ENCODE measurements around the gene CARD18. TPM values are rescaled to one million over a fixed set of nuclear protein-coding genes. Genes with fewer than 3 reads are reported as not detected.

Gene CARD18, protein sequence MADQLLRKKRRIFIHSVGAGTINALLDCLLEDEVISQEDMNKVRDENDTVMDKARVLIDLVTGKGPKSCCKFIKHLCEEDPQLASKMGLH
- total RNA-seq: not detected in 2 replicates

DNA sequence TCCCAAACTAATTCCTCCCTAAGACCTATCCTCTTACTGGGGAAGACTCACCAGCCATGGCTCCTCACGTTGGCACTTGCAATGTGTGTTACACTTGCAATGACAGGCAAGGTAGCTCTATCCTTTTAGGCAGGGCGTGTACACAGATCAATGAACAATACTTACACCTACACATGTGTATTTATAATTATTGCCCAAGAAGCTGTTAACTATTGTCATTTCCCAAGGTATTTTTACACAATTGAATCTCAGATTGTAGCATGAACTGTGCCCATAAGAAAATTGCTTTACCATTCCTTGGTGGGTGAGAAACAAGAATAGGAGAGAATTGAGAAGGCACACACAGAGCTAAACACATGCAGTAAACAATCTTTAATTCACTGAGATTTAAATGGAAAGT, at the start of gene CARD18:
Gene CARD18, minus strand, starts transcription at position 101 of the 400 bp plus-strand sequence. Its CDS starts 43 bp downstream, at position 58.
- intact Hi-C loops (cut with micrococcal nuclease): no loop called here

DNA sequence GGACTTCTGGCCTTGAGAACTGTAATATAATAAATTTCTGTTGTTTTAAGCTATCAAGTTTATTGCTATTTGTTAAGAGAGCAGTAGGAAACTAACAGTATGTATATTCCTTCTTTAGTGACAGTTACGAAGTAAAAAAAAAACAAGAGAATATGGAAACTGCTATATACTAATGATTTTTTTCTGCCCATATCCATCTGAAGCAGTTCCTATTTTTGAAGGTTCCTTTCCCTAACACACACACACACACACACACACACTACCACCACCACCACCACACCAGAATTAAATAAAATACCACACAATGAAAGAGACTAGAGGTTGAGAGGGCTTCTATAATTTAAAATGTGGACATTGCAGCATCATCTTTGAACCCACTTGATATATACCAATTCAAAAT, 44.4 kb upstream of the CARD18 start:
- intact Hi-C loops (cut with micrococcal nuclease): no loop called here

DNA sequence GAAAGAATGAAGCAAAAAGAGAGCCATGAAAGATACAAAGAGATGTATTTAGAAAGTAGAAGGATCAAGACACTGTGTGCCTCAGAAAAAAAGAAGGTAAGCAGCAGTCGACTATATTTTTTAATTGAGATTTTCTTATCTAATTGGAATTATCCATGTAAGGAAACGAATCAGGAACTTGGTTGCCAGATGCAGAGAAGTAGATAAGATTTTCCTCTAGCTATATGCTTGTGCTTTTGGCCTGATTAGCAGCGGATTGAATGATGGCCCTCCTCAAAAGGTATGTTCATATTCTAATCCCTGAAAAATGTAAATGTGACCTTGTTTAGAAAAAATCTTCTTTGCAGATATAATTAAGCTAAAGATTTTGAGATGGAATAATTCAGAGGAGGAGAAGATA, 43.9 kb upstream of the CARD18 start:
- intact Hi-C loops (cut with micrococcal nuclease): no loop called here

DNA sequence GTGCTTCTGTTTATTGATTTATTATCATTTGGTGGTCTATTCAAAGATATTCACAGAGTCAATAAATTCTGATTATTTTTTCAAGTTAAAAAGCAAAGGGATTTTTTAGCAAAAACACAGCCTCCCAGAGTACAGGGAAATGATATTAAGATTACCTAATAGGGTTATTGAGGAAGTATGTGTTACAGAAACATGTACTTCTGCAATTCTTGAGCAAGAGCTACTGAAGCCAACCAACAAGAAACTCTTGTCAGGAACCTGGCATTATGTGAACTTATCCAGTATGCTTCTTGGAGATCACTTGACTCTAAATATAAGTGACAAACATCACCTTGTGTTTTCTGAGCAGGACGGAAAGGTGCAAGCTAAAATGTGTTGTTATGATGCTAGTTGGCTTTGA, 42.0 kb upstream of the CARD18 start:
- intact Hi-C loops (cut with micrococcal nuclease): no loop called here

DNA sequence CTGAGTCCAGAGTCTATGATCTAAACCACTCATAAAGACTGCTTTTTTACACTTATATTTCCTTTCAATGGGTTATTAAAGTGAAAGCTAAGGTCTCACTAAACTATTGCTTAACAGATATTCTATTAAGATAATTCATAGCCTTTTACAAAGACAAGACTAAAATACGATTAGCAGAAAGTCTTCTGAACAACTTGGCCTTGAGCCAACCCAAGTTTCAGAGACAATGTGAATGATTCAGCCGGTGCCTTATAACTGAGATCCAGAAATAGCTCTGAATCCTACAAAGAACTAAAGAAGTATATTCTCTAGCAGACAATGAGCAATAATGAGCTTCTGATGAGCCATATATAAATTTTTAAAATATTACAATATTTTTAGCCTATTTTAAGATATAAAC, 41.5 kb upstream of the CARD18 start:
- intact Hi-C loops (cut with micrococcal nuclease): no loop called here

DNA sequence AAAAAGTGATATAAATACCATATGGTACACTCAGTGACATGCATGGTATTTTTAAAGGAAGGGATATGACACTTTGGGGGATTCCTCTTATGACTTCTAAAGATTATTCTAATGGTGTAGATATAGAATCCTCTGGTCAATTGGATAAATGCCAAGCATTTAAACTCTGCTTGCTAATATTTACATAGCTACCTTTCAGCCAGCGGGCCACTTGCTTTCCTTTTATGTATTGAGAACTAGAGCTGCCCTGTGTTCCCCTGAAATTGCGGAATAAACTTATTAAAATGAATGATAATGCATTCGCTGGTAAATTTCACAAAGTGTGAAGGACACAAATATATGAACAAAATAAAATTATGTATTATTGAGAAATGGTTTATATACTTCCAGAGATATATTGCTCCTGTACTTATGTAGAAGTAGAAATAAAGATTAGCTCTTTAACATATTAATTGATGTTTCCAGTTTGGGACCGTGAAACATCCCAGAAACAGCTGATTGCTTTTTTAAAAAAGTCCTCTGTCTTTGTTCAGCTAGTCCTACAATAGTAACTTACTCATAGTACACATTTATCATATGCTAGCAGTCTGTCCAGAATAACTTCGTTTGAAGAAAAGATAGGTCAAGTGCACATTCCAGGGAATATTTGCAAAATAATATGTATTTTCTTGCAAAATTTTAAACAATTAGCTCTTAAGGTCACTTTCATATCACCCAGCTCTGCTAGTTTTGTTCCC, 40.1 kb upstream of the CARD18 start:
- intact Hi-C loops (cut with micrococcal nuclease): no loop called here

DNA sequence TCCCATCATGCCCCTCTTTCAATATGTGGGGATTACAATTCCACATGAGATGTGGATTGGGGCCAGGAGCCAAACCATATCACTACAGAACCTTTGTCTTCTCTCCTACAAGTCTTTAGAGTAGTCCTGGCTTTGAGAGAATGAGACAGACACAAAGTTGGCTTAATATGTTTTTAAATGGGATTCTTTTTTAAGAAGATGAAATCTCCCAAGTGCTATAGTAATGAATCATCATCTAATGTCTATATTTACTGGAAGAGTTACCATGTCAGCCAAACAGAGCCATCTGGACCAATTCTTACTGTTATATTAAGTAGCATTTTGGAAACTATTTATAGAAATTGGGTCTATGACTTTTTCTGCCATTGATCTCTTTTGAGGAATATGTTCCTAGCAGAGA, 38.1 kb upstream of the CARD18 start:
- intact Hi-C loops (cut with micrococcal nuclease): no loop called here

DNA sequence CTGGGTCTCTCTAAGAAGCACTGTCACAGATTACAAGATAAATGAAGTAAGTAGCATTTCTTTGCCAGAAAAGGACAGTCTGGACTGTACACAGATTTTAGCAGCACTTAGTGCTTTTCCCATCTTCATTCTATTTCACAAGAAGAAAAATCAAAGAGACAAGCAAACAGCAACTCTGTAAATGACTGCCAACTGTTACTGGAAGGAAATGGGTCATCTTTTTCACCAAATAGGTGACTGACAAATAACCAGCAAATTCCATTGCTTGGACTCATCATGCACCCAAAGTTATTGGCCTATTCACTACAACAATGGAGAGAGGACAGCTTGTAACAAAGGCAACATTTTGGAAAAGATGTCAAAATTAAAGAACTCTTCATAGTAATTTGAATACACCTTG, 28.9 kb upstream of the CARD18 start:
- intact Hi-C loops (cut with micrococcal nuclease): no loop called here

DNA sequence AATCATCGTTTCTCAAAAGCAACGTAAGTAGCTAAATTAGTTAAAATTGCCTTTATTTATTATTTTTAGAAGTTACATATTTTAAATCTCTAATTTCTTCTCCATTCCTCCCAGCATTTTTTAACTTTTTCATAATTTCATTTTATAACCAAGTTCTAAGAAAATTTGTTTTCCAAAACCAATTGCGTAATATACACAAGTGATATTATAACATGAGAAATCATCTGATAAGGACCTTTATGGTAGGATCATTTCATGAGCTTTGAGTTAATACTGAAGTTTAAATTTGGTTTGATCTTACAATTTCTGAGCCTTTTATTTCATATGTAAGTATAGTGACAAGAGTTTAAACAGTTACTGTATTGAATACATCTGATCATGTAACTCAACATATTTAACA, 27.7 kb upstream of the CARD18 start:
- intact Hi-C loops (cut with micrococcal nuclease): no loop called here

DNA sequence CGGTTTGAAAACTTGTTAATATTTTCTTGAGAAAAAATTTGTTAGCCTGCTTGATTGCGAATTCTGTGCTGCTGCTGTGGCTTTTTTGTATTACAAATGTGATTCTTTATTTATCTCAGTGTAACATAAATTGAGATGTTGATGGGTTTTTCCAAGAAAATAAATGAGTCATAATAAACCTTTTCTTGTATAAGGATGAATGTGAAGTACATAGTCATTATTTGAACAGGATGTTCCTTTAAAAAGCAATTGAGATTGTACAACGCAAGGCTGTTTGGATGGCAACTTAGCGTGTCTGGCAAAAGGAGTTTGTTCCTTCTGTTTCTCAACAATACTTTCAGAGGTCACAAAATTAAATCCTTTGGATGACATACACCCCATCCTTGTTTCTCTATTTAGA, 24.6 kb upstream of the CARD18 start:
- intact Hi-C loops (cut with micrococcal nuclease): no loop called here

DNA sequence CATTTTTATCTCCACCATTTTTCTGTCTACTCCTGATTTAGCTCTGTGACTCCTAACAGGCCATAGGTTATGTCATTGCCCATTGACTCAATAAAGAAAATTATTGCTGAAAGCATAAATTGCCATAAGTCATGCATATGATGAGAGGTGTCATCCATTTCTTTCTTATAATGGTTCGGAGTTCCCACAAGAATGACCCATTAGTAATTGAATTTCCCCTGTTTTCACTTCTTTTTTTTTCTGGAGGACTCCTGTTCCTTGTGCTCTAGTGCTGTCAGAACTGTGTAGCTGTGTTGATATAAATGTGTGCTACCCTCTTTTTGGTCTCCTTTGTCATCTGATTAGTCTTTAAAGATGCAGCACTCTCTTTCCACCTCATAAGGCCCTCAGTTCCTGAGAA, 22.9 kb upstream of the CARD18 start:
- intact Hi-C loops (cut with micrococcal nuclease): no loop called here

DNA sequence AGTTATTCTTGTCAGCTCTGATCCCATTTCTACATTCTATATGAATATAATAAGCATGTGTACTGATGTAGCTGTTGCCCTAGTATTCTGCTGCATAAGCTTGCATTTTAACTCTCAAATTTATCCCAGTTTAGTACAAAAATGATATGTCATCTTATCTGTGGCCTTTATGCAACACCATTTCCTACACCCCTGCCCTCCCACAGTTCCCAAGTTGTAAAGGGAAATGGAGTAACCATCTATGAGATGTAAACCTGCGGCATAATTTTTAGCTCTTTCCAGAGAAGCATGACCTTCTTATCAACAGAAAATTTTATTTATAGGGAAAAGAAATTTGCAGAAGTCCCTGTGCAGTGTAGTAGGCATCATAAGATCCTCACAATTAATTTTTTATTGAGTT, 18.9 kb upstream of the CARD18 start:
- intact Hi-C loops (cut with micrococcal nuclease): no loop called here

DNA sequence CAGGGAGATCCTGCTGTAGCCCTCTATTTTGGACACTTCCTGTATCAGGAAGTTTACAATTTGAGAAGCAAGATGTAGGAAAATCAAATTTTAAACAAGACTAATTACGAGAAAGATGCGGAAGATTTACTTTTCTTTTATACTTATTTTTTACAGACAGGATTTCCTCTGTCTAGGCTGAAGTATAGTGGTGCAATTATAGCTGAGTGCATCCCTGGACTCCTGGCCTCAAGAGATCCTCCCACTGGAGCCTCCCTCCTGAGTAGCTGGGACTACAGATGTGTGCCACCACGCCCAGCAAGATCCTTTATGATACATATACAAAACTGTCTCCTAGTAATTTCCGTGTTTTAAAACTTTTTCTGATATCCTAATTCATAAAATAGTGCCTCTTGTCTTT, 17.2 kb upstream of the CARD18 start:
- intact Hi-C loops (cut with micrococcal nuclease): no loop called here

DNA sequence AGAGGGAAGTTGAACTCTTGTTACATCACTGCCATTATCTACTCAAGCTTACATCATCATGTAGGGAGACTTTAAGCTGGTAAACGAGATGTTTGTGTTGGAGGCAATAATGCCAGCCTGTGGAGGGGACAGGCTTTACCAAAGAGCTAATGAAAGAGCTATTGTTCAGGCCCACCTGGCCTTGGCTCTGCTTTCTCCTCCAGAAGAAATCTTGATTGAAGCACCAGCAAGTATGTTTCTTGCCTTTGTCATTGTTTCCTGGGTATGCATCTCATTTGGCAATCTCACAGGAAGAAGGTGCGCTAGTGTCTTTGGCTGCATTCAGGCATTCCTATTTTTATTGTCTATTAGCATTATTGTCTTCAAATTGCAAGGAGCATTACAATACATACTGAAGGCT, 16.7 kb upstream of the CARD18 start:
- intact Hi-C loops (cut with micrococcal nuclease): no loop called here

DNA sequence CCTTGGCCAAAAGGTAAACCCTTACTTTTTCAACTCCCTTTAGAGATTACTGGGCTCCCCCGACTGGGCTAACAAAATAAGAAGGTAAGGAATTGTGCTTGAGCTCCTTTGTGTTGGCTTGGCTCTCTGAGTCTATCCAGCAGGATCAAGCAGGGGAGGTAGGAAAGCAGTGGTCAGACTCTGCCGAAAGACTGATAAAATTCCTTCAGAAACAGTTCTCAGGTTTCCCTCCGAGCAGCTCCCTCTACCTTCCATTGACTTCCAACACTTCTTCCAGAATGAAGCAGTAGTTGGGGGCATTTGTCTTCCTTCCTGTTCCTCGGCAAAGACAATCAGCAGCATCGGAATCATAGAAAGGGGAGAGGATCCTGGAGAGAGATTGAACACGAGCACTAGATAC, 16.1 kb upstream of the CARD18 start:
- intact Hi-C loops (cut with micrococcal nuclease): no loop called here

DNA sequence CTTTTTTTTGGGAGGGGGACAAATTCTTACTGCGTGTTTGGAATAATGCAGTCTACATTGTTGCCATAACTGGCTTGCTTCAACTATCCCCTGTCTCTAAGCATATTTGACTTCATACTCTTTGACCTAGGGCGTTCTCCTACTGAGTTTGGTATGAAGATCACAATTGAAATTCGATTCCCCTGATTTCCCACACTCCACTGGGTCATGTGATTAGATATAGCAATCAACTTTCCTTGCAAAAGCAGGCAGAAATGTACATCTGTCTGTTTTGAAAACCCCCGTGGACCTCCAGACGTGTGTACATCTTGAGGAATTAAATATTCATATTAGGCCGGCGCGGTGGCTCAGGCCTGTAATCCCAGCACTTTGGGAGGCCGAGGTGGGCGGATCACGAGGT, 13.8 kb upstream of the CARD18 start:
- intact Hi-C loops (cut with micrococcal nuclease): no loop called here

DNA sequence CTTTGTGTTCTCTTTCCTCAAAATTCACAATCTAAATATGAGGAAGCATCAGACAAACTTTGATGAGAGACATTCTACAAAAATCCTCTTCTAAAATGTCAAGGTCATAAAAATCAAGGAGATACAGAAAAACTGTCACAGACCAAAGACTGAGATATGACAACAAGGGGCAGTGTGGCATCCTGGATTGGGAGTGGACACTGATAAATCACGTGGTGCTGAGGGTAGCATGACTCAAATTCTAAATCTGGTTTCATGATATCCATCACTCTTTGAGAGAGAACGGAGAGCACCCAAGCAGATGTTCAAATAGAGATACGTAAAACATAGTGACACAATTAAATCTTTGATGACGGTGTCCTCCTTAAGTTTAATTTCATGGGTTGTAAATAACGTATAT, 13.0 kb upstream of the CARD18 start:
- intact Hi-C loops (cut with micrococcal nuclease): no loop called here

DNA sequence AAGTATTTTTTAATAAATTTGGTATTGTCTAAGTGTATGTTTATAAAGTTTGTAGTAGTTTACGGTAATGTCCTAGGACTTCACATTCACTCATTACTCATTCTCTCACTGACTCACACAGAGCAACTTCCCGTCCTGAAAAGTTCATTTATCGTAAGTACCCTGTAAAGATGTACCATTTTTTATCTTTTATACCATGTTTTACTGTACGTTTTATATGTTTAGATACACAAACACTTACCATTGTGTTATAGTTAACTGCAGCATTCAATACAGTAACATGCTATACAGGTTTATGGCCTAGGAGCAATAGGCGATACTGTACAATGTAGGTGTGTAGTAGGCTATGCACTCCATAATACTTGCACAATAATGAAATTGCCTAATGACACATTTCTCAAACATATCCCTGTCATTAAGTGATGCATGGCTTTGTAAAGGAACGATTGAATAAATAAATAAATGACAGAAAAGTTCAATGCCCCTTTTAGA, 12.5 kb upstream of the CARD18 start:
- intact Hi-C loops (cut with micrococcal nuclease): no loop called here

DNA sequence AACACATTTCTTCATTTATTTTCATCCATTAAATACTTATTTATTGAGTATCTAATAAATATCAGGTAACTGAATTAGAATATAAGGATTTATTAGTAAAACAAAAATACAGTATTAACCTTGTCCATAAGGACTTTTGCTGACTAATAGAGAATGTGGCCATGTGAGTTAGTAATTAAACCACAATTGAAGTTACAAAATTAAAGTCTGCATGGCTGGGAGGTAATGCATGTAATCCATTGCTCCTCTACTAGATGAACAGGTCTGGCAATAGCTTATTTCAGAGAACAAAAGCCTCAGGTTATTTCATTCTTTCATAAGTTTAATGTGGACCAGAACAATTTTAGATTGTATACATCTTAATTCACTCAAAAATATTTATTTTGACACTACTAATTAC, 9.9 kb upstream of the CARD18 start:
- intact Hi-C loops (cut with micrococcal nuclease): no loop called here

DNA sequence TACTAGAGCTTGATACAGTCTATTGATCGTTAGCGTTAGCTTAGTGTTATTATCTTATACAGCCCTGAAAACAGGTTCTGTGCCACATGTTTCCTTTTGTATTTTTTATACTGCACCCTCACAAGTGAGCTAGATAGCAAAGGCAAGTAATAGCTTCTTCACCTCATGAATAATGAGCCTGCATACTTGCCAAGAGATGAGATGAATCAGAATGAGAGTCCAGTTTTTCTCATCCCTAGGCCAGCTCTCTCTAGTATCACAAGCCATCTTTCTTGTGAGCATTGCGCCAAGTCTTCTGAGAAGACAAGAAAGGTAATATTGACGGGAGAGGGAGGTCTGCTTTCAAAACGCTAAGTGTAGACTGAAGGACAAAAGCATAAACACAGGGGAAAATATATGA, 8.7 kb upstream of the CARD18 start:
- intact Hi-C loops (cut with micrococcal nuclease): no loop called here

DNA sequence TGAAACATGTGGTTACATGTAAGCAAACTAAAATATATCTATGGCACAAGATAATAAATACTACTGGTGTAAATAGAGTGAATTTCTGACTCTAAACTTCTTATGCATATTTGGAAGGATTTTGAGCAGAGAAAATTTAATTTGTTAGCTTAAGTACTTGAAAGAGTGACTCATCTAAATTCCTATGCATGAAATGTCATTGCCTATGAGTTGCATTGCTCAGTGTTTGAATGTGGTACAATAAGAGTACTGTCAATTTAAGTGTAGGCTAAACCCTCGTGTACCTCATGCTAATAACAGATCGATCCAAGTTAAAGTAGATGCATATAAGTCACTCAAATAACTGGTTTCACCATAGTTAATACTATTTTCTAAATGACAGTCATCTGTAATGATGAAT, 5.3 kb upstream of the CARD18 start:
- intact Hi-C loops (cut with micrococcal nuclease): no loop called here

DNA sequence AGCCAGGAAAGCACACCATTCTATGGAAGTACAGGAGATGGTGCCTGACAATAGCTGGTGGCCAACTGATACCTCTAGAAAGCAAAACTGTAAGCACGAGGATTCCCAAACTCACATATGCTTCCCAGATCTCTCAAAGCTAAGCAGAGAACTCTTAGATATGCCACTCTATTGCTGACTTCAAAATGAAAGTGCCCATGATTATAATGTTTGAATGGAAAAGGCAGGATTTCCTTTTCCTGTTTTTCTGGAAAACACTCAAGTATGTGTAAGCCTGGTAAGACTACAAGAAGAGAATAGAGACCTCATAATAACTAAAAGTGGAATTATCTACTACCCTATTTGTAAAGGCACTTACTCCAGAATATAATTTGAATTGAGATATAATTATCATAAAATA, 2.6 kb upstream of the CARD18 start:
- intact Hi-C loops (cut with micrococcal nuclease): no loop called here

DNA sequence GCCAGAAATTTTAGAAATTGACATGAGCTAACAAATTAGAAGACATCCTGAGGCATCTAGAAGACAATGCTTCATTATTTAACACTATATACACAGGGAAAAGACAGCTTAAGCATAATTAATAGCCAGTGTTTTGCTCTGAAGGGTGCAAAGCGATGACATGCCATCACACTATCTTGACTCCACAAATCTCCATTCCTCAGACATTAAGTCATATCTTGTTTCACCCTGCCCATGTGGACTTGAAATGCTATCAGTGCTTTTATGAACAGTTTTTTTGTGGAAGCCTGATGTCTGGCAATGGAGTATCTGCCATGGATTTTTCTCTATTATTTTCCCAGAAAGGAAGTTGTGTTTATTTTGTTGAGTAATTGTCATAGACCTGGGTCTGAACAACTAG, 2.3 kb downstream of the CARD18 start:
- intact Hi-C loops (cut with micrococcal nuclease): no loop called here

DNA sequence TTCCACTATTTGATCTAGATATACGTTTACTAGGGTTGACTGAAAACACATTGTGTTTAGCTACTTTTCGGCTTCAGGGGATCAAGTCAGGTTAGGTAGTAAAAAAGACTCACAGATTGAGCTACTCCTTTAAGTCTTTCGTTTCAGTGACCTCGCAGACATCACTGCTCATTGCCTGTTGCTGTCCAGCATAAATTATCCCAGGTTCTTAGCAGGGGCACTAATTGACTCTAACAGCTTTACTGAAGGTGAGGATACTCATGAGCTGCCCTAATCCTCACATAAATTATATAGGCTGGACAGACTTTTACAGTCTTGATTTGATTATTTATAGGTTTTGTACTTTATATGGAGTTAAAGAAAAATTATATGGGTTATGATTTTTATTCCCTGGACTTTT, 3.7 kb downstream of the CARD18 start:
- intact Hi-C loops (cut with micrococcal nuclease): no loop called here
